ENCODE measurements around the gene RS1.

The RS1 gene

GRCh38 chrX:18672008-18672407 is at the start of gene RS1:
RS1 (minus strand) TSS chrX:18672108; CDS start chrX:18672068, 40 bp downstream.
- no peak for DNase-seq (ENCODE audit: extremely low read depth in 1 of 2, low read depth in 1 of 2)

DNA sequence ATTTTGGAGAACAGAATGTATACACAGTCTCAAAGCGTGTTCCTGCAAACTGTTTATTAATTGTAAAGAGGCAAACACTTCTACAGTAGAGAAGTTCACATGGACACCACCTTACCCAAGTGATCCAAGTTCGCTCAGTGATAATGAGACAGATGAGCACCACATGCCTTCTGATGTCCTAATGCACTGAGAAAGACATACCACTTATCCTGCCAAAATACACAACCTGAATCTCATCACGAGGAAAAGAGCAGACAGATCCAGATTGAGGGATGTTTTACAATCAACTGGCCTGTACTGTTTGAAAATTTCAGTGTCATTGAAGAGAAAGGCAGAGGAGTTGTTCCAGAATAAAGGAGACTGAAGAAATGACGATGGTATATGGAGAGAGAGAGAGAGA is 47.9 kb upstream of the RS1 start:
- DNase-seq (ENCODE audit: extremely low read depth in 1 of 2, low read depth in 1 of 2), result no peak

GRCh38 chrX:18714910-18715309 is 43.0 kb upstream of the RS1 start:
- DNase-seq (ENCODE audit: extremely low read depth in 1 of 2, low read depth in 1 of 2), result no peak

GRCh38 chrX:18709833-18710232 is 37.9 kb upstream of the RS1 start:
- no peak for DNase-seq (ENCODE audit: extremely low read depth in 1 of 2, low read depth in 1 of 2)

DNA sequence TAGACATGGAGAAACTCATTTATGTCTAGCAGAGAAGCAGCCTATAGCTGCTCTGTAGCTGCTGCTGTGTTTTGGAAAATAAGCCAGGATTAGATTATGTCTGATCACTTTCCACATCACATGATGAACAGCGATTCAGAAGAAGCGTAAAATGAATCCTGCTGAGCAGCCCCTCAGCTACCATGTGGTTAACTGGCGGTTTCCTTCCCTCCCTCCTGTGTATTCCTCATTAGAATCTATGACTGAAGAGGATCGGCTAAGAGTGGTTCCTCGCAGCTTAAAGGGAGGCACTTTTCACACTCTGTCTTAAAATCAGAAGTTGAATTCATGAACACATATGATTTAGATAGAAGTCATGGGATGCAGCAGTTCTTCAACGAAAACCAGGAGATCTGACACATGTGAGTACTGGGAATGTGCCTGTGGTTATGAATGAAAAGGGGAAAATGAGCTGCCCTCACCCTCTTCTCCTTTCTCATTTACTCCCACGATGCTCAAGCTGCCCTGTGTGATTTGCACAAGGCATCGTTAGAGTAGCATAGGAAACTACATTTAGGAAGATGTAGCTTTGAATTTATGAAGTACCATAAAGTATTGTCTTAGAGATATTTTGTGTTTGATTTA is 35.6 kb upstream of the RS1 start, which contains the start of gene PPEF1:
PPEF1 (plus strand) TSS at position 220 of the 624 bp plus-strand sequence; CDS start at position 356, 136 bp downstream.
- DNase-seq (ENCODE audit: extremely low read depth in 1 of 2, low read depth in 1 of 2), result no peak

DNA sequence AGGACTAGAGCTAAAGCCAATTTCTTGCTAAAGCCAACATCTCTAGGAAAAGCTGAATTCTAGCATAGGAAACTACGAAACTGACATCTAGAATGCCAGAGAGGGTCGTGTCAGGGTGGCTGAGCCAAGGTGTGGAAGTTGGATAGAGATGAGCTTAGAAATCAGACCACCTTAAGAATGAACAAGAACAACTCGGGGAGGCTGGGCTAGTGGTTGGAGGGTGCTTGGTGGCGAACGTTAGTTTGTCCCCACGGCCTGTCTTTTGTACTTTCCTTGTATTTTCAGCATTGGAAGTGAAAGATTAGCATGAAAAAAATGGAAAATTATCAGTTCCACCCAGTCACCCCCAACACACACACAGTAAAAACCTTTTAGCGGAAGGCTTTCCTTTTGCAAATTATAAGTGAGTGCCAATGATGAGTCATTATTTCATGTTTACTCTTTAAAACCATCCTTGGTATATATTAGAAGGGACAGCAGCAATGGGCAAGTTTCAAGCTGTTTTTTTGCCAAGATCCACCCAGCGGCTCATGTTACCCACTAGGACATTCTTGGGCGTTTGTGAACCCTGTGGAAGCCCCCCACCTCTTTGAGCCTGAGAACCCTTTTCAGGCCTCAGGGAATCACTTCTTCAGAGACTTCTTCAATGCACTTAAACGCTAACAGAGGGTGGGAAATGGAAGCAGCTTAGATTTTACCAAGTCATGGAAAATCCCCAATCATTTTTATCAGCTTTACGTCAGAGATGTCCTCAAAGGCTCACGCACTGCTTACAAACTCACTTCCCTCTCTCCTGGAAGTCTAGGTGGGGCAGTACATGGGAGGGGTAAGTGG is 30.7 kb upstream of the RS1 start:
- DNase-seq (ENCODE audit: extremely low read depth in 1 of 2, low read depth in 1 of 2), result no peak

GRCh38 chrX:18701621-18702361 is 29.9 kb upstream of the RS1 start:
- no peak for DNase-seq (ENCODE audit: extremely low read depth in 1 of 2, low read depth in 1 of 2)

- no peak for DNase-seq (ENCODE audit: extremely low read depth in 1 of 2, low read depth in 1 of 2)
Observed at GRCh38 chrX:18698737-18699650, 27.1 kb upstream of the RS1 start.

DNA sequence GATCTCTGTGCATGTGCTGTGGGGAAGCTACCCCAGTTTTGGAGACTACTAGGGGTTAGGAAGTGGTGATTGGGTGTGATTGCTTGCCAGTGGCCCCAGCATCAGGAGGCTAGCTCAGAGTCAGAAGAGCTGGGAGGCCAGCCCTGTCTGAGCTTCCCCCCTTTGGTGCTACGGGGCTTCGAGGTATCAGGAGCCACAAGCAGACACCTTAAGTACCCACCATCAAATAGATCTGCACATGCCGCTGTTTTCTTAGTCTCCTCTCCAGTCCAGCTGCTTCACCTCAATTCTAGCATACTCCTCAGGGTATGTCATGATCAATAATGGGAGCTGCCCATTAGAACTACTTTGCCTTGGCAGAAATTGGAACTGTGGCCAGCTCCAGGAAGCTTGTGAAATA is 24.7 kb upstream of the RS1 start:
- no peak for DNase-seq (ENCODE audit: extremely low read depth in 1 of 2, low read depth in 1 of 2)

DNA sequence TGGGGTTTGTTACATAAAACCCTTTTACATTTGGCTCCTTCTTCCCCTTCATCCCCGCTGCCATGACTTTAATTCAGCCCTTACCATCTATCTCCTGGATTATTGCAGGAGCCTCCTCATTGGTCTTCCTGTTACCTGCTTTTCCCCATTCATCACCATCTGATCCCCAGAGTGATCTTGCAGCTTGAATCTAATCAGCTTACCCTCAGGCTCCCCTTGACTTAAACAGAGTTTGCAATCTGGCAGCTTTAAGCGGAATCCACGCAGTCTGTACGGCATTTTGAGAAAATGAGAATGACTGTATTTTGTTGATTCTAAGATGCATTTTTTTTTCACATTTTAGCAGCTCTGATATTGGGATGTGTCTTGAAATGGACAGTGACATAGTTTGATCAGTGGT is 20.6 kb upstream of the RS1 start:
- DNase-seq (ENCODE audit: extremely low read depth in 1 of 2, low read depth in 1 of 2), result no peak

DNA sequence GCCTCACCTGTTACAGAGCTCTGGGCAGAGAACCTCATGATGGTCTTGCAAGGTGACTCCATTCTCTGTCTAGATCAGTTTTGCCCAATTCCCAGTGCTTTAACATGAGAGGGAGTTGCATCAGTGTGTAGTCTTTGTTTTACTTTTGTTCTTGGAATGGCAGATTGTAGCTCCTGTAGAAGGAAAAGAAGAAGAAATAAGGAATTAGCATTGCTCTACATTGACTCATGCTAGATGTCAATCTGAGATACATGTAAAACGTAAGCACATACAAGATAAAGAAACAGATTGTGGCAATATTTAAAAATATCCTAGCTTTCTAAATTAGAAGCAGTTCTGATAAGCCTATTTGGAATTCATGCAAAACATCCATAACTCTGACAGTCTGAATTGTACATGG is 19.5 kb upstream of the RS1 start:
- no peak for DNase-seq (ENCODE audit: extremely low read depth in 1 of 2, low read depth in 1 of 2)

DNA sequence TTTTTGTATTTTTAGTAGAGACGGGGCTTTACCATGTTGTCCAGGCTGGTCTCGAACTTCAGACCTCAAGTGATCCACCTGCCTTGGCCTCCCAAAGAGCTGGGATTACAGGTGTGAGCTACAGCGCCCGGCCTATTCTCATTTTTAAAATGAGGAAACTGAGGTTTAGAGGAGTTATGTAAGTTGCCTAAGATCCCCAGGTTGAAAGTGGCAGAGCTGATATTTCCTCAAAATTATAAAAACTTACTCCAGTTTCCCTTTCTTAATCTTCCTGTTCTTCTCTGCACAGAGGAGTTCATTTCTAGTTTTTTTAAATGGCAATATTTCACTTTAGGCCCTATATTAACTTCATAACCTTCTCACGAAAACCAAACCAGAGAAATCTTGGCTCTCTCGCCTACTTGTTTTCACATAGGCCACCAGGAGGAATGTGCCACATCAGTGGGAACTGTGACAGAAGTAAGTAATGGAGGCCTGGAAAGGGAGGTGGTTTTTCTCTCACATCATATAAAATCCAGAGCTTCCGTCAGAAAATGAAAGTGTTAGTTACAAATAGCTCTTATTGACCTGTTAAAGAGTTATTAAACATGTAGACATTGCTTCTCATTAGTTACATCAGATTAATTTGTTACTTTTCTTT is 16.1 kb upstream of the RS1 start:
- DNase-seq (ENCODE audit: extremely low read depth in 1 of 2, low read depth in 1 of 2), result no peak

DNA sequence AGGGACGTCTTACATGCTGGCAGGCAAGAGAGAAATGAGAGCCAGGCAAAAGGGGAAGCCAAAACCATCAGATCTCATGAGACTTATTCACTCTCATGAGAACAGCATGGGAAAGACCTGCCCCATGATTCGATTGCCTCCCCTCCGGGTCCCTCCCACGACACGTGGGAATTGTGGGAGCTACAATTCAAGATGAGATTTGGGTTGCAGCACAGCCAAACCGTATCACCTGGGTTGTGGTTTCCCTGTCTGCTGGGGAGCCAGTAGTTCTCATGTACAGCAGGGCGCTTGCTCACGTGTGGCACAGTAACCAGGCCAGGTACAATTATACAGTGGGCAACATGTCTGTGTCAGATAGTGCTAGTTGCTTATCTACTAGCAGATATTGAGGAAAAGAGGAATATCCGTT is 11.1 kb upstream of the RS1 start:
- DNase-seq (ENCODE audit: extremely low read depth in 1 of 2, low read depth in 1 of 2), result no peak

GRCh38 chrX:18681996-18682395 is 10.1 kb upstream of the RS1 start:
- no peak for DNase-seq (ENCODE audit: extremely low read depth in 1 of 2, low read depth in 1 of 2)

DNA sequence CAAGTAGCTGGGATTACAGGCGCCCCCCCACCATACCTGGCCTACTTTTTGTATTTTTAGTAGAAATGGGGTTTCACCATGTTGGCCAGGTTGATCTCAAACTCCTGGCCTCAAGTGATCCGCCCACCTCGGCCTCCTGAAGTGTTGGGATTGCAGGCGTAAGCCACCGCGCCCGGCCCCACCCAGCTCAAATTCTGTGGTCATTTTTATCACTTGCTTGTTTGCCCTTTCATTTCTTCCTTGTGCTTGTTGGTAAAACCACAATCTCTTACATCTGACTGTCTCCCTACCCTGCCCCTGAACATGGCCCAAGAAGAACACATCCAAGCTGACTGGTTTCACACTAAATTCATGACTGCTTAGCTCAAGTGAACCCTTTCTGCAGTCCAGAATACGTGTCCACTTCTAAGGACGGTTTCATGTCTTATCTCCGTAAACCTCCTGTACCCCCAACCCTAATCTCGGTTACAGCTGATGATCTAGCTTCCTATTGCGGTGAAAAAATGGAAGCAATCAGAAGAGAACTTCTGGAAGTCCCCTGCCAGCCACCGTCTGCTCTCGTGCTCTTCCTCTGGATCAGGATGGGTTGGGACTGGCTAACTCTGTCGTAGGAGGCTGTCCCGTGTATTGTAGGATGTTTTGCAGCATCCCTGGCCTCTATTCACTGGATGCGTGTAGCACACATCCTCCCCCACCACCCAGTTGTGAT is 5.4 kb upstream of the RS1 start:
- DNase-seq (ENCODE audit: extremely low read depth in 1 of 2, low read depth in 1 of 2), result no peak

GRCh38 chrX:18676470-18676869 is 4.6 kb upstream of the RS1 start:
- DNase-seq (ENCODE audit: extremely low read depth in 1 of 2, low read depth in 1 of 2), result no peak

- DNase-seq (ENCODE audit: extremely low read depth in 1 of 2, low read depth in 1 of 2), result no peak
Observed at GRCh38 chrX:18676050-18676449, 4.1 kb upstream of the RS1 start.

- peak; percentile 33 to 45 for DNase-seq (ENCODE audit: extremely low read depth in 1 of 2, low read depth in 1 of 2)
Observed at GRCh38 chrX:18674788-18675735, 3.2 kb upstream of the RS1 start.
